ENCODE measurements around the gene CLASP1. TPM values are rescaled to one million over a fixed set of nuclear protein-coding genes. Genes with fewer than 3 reads are reported as not detected.

CLASP1 gene
- 13.3 to 18.1 TPM (median 17.3 TPM) in 5 replicates for total RNA-seq (2022; extraction: Qiagen RNA extraction; ENCODE audit: low read depth)

DNA sequence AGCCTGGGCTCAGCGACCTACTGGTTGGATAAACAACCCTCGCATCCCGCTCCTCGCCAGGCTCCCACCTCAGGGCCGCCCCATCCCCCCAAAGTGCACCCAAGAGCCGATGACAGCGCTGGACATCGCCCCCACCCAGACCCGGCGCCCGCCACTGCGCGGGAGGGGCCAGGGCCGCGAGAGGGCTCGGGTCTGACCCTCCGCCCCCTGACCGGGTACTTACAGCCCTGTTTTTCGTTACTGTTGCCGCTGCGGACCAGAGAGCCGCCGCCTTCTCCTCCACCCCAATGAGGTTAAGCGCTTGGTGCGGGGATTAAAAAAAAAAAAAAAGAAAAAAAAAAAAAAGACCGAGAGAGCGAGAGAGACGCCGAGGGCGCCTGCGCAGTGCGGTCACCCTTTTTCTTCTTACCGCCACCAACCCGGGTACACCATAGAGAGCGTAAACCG lies at the start of gene CLASP1:
Gene CLASP1, minus strand, starts transcription at position 314 of the 447 bp plus-strand sequence. CDS start 43,567 bp downstream, outside the sequence.

Other genes with a start within 250 kb of the CLASP1 start
- gene RNU4ATAC, start 118.6 kb downstream of the CLASP1 start, total RNA-seq (2022; extraction: Qiagen RNA extraction; ENCODE audit: low read depth): not detected in 5 replicates
- 57.0 to 82.2 TPM (median 73.0 TPM) in 5 replicates for gene NIFK, start 87.4 kb upstream of the CLASP1 start, total RNA-seq (2022; extraction: Qiagen RNA extraction; ENCODE audit: low read depth)
- 53.0 to 63.9 TPM (median 60.4 TPM) in 5 replicates for gene TSN, start 106.2 kb upstream of the CLASP1 start, total RNA-seq (2022; extraction: Qiagen RNA extraction; ENCODE audit: low read depth)

Measured in A549 treated with GW870086 at 1 μM for 4 hours (cell line).